ENCODE measurements around the gene RAD21L1.
A peak's percentile ranks its signal among the peaks of the same experiment; 100 is the strongest.

Gene RAD21L1

DNA sequence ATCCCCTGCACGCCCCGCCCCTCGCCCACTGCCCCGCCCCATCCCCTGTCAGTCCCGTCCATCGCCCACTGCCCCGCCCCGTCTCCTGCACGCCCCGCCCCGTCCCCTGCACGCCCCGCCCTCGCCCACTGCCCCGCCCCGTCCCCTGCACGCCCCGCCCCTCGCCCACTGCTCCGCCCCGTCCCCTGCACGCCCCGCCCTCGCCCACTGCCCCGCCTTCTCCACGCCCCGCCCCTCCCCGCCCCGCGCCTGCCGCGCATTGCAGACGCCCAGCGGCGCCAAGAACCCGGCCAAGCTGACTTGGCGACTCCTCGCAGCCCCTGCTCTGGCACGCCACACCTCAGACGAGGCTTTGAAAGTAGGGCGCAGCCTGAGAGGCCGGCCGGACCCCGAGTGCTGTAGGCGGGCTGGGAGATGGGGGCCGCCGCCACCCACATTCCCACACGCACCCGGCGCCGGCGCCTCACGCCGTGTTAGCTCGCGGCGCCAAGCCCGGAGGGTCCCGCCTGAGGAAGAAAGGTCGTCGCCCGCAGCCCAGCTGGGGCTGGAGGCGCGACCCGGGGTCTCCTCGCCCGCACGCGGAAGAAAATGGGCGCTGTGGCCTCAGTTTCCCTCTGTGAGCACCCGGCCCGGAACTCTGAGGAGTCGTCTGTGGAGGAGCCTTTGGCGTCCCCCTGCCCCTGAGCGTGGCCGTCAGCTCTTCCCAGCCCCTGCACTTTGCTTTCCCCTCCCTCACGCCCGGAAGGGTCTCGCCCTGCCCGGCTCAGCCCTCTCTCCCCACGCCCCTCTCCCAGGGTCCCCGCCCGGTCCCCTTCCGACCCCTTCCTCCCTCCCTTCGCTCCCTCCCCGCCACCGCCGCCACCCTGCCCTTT lies at the start of gene RAD21L1:
RAD21L1 (plus strand) TSS at position 262 of the 872 bp plus-strand sequence. CDS start 2,410 bp downstream, outside the sequence.
- peak; percentile 46 to 57 for DNase-seq (ENCODE audit: low read depth in 2 of 2, low spot score in 1 of 2)

DNA sequence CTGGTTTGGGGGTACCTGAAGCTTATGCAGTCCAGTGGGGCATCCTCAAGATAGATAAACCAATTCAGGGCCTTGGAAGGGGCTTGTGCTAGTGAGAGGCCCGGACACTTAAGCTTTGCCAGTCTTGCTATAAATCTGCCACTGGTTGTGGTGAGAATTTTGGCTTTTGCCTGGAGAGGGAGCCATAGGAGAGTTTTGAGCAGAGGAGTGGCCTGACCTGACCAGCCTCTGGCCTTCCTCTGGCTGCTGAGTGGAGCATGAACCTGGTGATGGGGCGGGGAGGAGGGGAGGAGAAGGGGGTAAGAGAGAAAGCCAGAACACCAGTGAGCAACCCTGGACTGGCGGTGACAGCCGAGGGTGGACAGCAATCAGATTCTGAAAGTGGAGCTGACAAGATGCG lies 48.2 kb upstream of the RAD21L1 start:
- no peak for DNase-seq (ENCODE audit: low read depth in 2 of 2, low spot score in 1 of 2)

DNA sequence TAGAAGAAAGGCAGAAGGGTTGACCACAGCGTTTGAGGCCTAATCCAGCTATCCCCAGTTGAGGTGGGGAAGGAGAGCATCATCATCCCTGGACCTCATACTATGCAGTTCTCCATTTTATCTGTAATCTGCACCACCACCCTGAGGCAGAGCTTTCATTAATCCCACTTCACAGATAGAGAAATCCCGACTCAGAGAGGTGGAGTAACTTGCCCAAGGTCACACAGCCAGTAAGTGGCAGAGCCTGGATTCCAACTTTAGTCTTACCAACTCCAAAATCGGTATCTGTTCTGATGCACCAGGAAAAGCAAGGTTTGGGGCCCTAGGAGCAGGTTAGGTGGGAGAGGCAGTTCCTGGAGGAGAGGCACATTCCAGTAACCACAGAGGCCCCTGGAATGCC lies 47.7 kb upstream of the RAD21L1 start:
- DNase-seq (ENCODE audit: low read depth in 2 of 2, low spot score in 1 of 2): no peak

DNA sequence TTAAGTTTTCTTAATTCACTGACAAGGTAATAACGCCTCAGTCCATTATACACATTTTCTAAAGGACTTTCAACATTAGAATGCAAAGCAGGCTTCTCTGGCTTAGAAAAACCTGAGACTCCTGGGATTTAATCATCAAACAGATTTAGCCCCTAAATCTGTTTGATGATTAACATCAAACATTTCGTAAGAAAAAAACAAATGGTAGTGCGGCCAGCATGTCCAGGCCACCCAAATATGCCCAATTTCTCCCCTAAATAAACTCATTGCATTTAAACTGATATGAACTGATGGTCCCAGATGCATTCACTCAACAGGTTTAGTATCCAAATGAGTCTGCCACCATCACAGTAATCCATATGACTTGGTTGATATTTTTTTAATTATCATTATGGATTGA lies 47.2 kb upstream of the RAD21L1 start:
- DNase-seq (ENCODE audit: low read depth in 2 of 2, low spot score in 1 of 2): no peak

DNA sequence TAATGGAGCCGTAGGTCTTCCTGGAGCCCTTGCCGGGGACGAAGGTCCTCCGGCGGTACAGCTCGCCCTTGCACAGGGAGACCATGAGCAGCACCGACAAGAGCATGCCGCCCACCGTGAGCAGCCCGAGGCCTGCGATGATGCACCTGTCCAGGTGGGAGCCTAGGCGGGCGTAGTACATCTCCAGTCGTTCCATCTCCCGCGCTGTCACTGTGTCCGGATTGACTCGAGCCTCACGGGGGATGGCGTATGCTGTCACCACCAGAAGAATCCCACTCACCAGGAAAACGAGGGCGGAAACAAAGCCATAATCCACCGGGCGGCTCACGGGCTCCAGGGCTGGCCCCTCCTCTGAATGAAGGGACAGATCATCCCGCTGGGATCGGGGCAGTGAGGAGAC lies 44.9 kb upstream of the RAD21L1 start:
- no peak for DNase-seq (ENCODE audit: low read depth in 2 of 2, low spot score in 1 of 2)

DNA sequence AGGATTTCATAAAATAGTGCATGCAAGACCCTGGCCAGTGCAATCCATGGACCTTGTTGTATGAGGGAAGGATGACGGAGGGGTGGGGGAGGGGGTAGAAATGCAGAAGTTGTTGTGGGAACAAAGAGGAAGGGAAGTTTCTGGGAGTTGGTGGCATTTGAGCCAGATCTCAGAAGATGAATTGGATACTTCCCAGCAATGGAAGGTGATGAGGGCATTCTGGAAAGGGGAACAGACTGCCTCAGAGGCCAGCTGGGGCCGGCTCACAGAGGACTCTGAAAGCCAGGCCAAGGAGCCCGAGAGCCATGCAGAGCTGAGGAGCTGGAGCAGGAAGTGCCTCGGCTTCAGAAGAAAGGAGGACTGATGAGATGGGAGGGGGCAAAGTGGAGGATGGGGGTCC lies 43.7 kb upstream of the RAD21L1 start:
- DNase-seq (ENCODE audit: low read depth in 2 of 2, low spot score in 1 of 2): no peak

DNA sequence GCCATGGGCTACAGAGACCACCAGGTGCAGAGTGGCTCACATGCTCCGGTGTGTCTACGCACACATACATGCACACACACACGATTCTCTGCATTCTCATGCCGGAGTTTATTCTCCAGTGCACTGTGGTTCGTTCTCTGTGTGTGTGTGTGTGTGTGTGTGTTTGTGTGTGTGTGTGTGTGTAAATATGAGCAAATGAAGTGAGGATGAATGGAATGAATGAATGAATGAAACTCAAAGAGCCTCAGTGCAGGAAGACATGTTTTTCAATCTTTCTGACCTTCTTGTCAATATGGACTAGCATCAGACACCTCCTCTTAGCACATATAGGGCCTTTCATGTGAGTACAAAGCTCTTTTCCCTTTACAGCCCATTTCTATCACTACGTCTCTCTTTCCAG lies 42.7 kb upstream of the RAD21L1 start:
- DNase-seq (ENCODE audit: low read depth in 2 of 2, low spot score in 1 of 2): no peak

DNA sequence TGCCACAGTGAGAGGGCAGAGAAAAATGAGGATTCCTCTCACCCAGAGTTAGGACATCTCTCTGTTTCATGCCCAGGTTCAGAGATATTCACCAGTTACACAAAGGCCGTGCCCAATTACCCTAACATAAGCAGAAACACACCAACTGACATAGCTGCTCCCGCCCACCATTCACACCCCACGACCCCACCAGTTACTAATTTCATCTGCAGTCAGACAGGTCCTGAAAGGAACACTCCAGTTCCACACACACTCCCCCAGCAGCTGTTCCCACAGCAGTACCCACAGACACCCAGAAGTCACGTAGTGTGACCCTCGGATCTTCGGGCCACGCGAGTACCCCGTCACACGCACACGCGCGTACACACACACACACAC lies 41.6 kb upstream of the RAD21L1 start:
- DNase-seq (ENCODE audit: low read depth in 2 of 2, low spot score in 1 of 2): no peak

DNA sequence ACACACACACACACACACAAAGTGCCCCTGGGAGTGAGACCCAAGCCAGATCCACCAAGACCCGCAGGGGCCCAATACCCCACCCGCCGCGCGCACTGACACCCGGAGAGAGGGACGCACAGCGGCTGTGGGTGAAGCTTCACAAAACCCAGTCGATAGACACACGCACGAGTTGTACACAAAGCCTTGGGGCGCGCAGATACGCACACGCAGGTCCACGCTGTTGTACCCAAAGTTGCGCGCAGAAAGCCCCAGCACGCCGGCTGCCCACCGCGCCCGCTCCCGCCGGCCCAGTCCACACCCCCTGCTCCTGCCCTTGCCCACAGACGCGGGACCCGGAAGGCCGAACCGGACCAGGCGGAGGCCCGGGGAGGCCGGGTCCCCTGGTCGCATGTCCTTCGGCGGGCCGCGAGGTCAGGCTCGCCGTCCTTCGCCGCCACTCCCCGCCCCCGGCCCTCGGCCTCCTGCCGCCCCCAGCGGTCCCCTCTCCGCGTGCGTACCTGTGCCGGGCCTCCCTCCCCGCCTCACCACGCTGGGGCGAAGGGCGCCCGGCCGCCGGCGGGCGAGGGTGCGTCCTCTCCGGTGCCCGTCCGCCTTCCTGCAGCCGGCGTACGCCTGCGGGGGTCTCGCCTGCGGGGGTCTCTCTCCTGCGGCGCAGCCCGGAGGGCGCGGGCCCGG lies 41.1 kb upstream of the RAD21L1 start, which contains the start of gene TMEM74B:
TMEM74B (minus strand) TSS at position 344 of the 678 bp plus-strand sequence. CDS start 1,180 bp downstream, outside the sequence.
- DNase-seq (ENCODE audit: low read depth in 2 of 2, low spot score in 1 of 2): no peak

DNA sequence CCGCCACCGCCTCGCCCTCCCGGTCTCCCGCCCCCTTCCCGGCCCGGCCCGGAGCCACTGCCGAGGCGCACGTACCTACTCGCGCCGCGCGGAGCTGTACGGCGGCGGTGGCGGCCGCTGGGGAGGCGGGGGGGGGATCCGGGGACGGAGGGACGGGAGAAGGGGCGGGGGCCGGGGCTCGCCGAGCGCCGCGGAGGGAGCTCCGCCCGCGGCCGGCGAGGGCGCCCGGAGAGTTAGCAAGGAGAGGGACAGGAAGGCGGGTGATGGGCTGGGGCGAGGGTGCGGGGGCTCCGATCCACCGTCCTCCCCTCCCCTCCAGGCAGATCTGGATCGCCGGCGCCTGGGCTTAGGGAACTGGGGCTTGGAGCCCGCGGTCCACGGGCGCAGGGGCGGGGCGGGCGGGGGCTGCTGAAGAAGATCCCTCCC lies 40.5 kb upstream of the RAD21L1 start:
- DNase-seq (ENCODE audit: low read depth in 2 of 2, low spot score in 1 of 2): no peak

DNA sequence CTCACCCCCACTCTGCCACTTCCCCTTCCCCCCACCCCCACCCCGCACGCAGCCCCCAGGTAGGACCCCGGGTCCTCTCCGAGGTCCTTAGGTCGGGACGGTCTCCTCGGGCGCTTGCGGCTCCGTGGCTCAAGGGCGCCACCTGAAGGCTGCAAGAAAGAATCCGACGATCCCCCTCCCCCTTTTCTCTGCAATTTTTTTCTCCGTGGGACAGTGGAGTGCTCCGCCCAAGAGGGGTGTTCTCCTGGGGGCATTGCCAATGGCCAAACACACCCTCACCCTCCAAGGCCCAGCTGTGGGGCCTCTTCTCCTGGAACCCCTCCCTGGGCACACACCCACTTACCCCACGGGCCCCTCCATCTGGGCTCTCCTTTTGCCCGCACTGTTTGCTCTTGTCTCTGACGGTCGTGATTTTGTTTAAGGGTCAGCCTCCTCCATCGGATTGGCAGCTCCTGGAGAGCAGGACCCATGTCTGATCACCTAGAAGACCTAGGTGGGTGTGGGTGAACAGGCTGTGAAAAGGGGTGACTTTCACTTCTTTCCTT lies 40.0 kb upstream of the RAD21L1 start:
- no peak for DNase-seq (ENCODE audit: low read depth in 2 of 2, low spot score in 1 of 2)

DNA sequence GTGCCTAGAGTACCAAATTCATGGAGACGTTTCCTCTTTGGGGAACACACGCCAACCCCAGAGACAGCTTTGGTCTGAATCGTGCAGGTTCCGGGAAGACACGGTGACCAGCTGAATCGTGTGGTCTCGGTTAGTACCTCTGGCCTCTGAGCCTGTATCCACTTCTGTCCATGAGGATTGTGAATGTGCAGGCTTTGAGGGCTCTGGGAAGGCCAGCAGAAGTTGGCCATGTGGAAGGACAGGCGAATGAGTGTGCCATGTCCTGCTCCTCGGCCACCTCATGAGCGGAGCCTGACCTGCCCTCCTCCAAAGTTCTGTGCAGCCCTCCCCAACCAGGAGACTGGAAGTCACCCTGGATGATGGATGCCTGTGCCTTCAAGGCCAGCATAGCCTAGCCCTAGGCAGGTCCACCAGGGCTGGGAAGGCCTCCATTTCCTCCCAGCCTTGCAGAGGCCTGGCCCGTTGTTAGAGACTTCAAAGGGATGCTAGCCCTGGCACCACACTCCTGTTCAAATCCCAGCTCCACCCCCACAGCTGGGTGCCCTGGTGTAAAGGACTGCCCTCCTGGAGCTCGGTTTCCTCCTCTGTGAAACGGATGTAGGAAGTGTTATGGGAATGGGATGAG lies 39.4 kb upstream of the RAD21L1 start:
- DNase-seq (ENCODE audit: low read depth in 2 of 2, low spot score in 1 of 2): no peak

DNA sequence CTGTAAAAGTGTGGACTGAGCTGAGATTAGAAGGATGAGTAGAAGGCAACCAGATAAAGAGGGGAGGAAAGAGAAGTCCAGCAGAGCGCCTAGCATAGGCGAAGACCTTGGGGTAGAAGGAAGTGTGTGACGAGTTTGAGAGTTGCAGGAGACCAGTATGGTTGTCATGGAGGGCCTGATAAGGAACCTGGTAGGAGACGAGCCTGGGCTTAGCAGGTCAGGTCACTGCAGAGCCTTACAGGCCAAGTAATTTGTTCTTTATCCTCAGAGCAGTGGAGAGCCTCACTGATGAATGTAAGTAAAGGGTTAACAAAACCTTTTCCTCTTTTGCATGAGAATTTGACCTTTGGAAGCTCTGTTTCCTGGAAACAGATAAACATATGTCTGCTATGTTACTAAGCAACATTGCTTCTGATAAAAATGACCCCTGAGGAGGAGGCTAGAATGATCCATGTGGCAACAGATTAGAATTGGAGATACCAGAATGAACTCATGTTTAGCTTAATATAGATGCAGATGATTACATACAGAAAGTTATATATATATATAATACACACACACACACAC lies 38.2 kb upstream of the RAD21L1 start:
- DNase-seq (ENCODE audit: low read depth in 2 of 2, low spot score in 1 of 2): no peak

DNA sequence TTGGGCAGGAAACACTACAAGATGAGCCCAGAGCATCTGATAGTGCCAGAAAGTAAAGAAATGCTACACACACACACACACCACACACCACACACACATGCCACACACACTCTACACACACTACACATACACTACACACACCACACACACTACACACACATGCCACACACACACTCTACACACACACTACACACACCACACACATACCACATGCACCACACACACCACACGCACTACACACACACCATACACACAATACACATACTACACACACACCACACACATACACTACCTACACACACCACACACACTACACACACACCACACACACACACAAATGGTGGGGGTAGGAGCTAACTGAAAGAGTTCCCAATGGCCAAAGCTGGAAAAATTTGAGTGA lies 37.5 kb upstream of the RAD21L1 start:
- no peak for DNase-seq (ENCODE audit: low read depth in 2 of 2, low spot score in 1 of 2)

DNA sequence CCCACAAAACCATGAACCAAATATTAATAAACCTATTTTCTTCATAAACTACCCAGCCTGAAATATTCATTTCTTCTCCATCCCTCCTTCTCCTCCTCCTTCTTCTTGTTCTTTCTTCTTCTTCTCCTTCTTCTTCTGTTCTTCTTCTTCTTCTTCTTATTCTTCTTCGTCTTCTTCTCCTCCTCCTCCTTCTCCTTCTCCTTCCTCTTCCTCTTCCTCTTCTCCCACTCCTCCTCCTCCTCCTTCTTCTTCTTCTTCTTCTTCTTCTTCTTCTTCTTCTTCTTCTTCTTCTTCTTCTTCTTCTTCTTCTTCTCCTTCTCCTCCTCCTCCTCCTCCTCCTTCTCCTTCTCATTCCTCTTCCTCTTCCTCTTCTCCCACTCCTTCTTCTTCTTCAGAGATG lies 36.0 kb upstream of the RAD21L1 start:
- no peak for DNase-seq (ENCODE audit: low read depth in 2 of 2, low spot score in 1 of 2)

DNA sequence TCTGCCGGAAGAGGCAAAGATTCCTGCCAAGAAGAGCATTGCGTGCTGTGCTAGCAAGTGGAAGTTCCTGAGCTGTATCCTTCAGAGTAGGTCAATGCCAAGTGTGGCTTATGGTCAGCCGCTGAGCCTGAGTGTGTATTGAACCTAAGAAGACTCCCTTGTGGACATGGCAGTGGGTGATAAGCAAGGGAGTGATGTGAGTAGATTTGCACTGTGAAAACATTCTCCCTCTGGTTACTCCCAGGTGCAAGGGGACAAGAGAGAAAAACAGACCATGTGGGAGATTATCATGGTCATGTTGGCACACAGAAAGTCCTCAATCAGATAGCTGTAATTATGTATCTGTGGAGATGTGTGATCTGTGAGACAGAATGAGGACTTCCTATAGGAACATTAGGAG lies 35.0 kb upstream of the RAD21L1 start:
- no peak for DNase-seq (ENCODE audit: low read depth in 2 of 2, low spot score in 1 of 2)

DNA sequence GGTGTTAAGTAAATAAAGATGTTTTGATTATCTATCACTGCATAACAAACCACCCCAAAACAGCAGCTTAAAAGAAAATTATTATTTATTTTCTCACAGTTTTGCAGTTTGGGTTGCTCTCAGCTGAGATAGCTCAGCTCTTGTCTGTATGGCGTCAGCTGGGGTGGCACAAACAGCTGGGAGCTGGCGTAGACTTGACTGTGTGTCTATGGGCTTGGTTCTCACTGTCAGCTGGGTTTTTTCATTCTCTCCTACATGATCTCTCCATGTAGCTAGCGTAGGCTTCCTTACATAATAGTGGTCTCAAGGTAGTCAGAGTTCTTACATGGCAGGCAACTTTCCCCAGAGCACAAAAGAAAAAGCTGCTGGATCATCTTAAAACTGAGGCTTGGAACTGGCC lies 34.5 kb upstream of the RAD21L1 start:
- DNase-seq (ENCODE audit: low read depth in 2 of 2, low spot score in 1 of 2): no peak

DNA sequence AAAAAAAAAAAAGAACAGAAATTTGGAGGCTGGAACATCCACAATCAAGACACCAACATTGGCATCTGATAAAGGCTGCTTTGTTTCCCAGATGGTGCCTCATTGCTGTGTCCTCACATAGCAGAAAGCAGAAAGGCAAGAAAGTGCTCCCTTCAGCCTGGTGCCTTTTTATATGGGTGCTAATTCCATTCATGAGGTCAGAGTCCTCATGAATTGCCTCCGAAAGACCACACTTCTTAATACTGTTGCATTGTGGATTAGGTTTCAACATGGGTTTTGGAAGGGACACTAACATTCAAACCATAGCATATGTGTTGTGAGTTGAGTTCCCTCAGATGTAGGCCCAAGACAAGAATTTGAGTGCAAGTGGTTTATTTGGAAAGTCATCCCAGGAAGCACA lies 30.6 kb upstream of the RAD21L1 start:
- DNase-seq (ENCODE audit: low read depth in 2 of 2, low spot score in 1 of 2): no peak

DNA sequence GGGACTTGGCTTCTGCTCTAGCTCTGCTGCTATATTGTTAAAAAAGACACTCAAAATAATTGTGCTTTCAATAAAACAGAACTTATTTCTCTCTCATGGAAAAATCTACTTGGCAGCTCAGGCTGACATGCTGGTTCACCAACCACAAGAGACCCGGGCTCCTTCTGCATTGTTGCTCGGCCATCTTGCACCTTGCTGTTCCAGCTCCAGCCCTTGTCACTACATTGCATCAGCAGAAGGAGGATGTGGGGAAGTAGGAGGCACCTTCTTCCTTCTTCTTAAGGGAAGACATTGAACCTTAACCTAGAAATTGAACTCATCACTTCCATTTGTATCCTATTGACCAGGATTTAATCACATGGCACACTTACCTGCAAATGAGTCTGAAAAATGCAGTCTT lies 29.2 kb upstream of the RAD21L1 start:
- no peak for DNase-seq (ENCODE audit: low read depth in 2 of 2, low spot score in 1 of 2)

DNA sequence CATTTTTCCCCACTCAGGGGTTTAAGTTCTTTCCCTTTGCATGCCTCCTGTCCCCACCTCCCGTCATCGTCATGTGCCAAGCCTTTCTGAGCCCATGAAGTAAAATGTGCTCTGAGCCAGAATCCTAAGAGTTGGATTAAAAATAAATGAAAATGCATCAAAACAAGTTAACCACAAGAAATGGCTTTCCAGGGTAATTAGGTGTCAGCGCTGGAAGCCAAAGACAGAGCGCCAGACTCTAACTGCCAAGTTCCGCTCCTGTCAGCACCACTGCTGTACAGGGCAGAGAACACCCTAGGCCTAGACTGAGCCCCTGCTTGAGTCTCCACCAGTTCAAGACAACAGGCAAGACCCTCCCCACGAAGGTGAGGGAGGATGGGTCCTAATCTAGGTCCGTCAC lies 28.0 kb upstream of the RAD21L1 start:
- no peak for DNase-seq (ENCODE audit: low read depth in 2 of 2, low spot score in 1 of 2)

DNA sequence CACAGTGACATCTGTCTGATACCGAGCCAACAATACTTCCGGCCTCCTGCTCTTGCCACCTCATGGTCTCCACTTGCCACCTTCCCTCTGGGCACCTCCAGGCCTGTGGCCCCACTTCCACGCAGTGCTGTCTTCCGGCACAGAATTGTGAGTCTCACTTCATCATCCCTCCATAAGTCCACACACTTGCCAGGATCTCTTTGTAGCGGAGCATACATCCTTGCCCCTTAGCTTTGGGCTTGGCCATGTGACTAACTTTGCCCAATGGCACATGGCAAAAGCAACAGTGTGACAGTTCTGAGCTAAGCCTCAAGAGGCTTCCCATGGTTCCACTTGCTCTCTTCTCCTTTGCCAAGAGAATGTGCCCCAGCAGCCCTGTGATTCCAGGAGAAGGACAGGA lies 27.1 kb upstream of the RAD21L1 start:
- DNase-seq (ENCODE audit: low read depth in 2 of 2, low spot score in 1 of 2): no peak
